Naive thymus-derived CD8-positive, alpha-beta T cell (primary cell): ENCODE data around the gene ARPC2. TPM values are rescaled to one million over a fixed set of nuclear protein-coding genes. Genes with fewer than 3 reads are reported as not detected.
A peak's percentile ranks its signal among the peaks of the same experiment; 100 is the strongest.

Experiments used
- ATAC-seq, 2 donors: fragments of 150-1000 bp; cut with Tn5 transposase in 1 of 2; sonication (Bioruptor Pico), chemical (Tn5 transposase) in 1 of 2; 1 replicate in 1 of 2; 2 replicates in 1 of 2; pipeline ENCODE4 v1.10.0; 2021; ENCODE audit warnings: mild to moderate bottlenecking in 2 of 2, moderate library complexity in 2 of 2
- POLR2A ChIA-PET: fragments of 350-600 bp; sonication (Branson Sonifier 250); formaldehyde crosslinking; loops from one replicate; lab custom pipeline; 2021; ENCODE audit warnings: antibody characterized with exemption; lab: Charles Lee
- DNase-seq, 10 donors: peaks; one replicate each; pipeline versions ENCODE4 v3.0.0 to v3.0.0-alpha.2; 2020 to 2022
- H3K27ac Mint-ChIP-seq, 10 donors: one replicate each; pipeline ENCODE4 v1.8.0; 2020 to 2022; ENCODE audit warnings: mild to moderate bottlenecking in 10 of 10, mixed read lengths in 10 of 10, moderate library complexity in 4 of 10, inconsistent platforms in 1 of 10
- H3K27me3 Mint-ChIP-seq, 5 donors: one replicate each; pipeline ENCODE4 v1.8.0; 2021 to 2022; ENCODE audit warnings: mixed read lengths in 5 of 5
- H3K36me3 Mint-ChIP-seq, 3 donors: one replicate each; pipeline ENCODE4 v1.8.0; 2020 to 2022; ENCODE audit warnings: mixed read lengths in 3 of 3, mild to moderate bottlenecking in 2 of 3, inconsistent platforms in 1 of 3
- H3K4me1 Mint-ChIP-seq, 4 donors: one replicate each; pipeline ENCODE4 v1.8.0; 2021 to 2022; ENCODE audit warnings: mixed read lengths in 4 of 4
- H3K4me3 Mint-ChIP-seq, 10 donors: one replicate each; pipeline ENCODE4 v1.8.0; 2020 to 2022; ENCODE audit warnings: mild to moderate bottlenecking in 10 of 10, mixed read lengths in 10 of 10, moderate library complexity in 6 of 10, inconsistent platforms in 1 of 10
- H3K9me3 Mint-ChIP-seq, 9 donors: one replicate each; pipeline ENCODE4 v1.8.0; 2020 to 2022; ENCODE audit warnings: mixed read lengths in 9 of 9, mild to moderate bottlenecking in 3 of 9, inconsistent platforms in 1 of 9, moderate library complexity in 1 of 9
- polyA plus RNA-seq, 3 donors: library from polyadenylated mRNA; unstranded; fragments of 300-500 nt; fragmentation: Illumina TruSeq; gene quantifications; one replicate each; pipeline ENCODE4 v1.2.3, GENCODE V29; 2021
- total RNA-seq, 8 experiments: library from RNA in 2 of 8; stranded (reverse) in 2 of 8; gene quantifications; one replicate each; pipeline ENCODE4 v1.2.3 and lab custom pipeline; 2021 to 2026

Gene ARPC2
- total and polyA plus RNA-seq, 5 experiments from 2014 or later: 425 to 865 (median 690) TPM

- Mint-ChIP-seq H3K27ac (peak overlapping the region in 5 of 10 donors; percentile 7 to 79 (median 42)), H3K36me3 (peaks cover 0 to 100% (median 44%) of the 10 kb centered on the region in 3 donors), H3K4me1 (peaks cover 11 to 50% (median 38%) of the 10 kb centered on the region in 4 donors), H3K4me3 (no peak overlapping the region), H3K9me3 (no peaks in the 10 kb centered on the region), H3K27me3 (no peaks in the 10 kb centered on the region)
- no peak for DNase-seq
- POLR2A ChIA-PET: interaction anchor here (0.8 kb wide), 1 partner anchor 36 kb away, joined by 3 read pairs; the partner anchor contains the start of gene PNKD
- no peak for ATAC-seq
Observed at GRCh38 chr2:218234521-218234920, 17.5 kb downstream of the ARPC2 start.

- Mint-ChIP-seq H3K4me1 (peaks cover 11 to 47% (median 36%) of the 10 kb centered on the region in 4 donors), H3K36me3 (peaks cover 0 to 100% (median 44%) of the 10 kb centered on the region in 3 donors), H3K9me3 (no peaks in the 10 kb centered on the region), H3K27me3 (no peaks in the 10 kb centered on the region), H3K4me3 (no peak overlapping the region), H3K27ac (peak overlapping the region in 8 of 10 donors; percentile 42 to 84 (median 75))
- no peak for ATAC-seq
- POLR2A ChIA-PET: interaction anchor here (0.8 kb wide), 1 partner anchor 35 kb away, joined by 3 read pairs; the partner anchor contains the start of gene PNKD
- DNase-seq: no peak
Observed at GRCh38 chr2:218235017-218235416, 18.0 kb downstream of the ARPC2 start.

- H3K36me3 Mint-ChIP-seq: peaks cover 0 to 100% (median 38%) of the 10 kb centered on the region in 3 donors
- H3K9me3 Mint-ChIP-seq: no peaks in the 10 kb centered on the region
- H3K27ac Mint-ChIP-seq: peak overlapping the region in 5 of 10 donors; percentile 4 to 47 (median 32)
- H3K4me1 Mint-ChIP-seq: peaks cover 5 to 43% (median 29%) of the 10 kb centered on the region in 4 donors
- POLR2A ChIA-PET: interaction anchor here (0.9 kb wide), 1 partner anchor 18 kb away, joined by 6 read pairs; no protein-coding TSS in a partner anchor
- DNase-seq (no peak), ATAC-seq (no peak)
- no peaks in the 10 kb centered on the region for H3K27me3 Mint-ChIP-seq
- H3K4me3 Mint-ChIP-seq: no peak overlapping the region
Observed at GRCh38 chr2:218236829-218237228, 19.8 kb downstream of the ARPC2 start.

- POLR2A ChIA-PET: interaction anchor here (1.0 kb wide), 1 partner anchor 9 kb away, joined by 4 read pairs; no protein-coding TSS in a partner anchor
- H3K4me1 Mint-ChIP-seq: peaks cover 0 to 49% (median 34%) of the 10 kb centered on the region in 4 donors
Observed at GRCh38 chr2:218238887-218239286, 21.9 kb downstream of the ARPC2 start.

GRCh38 chr2:218244204-218244603 lies 27.2 kb downstream of the ARPC2 start:
- H3K27me3 Mint-ChIP-seq: no peaks in the 10 kb centered on the region
- no peaks in the 10 kb centered on the region for H3K9me3 Mint-ChIP-seq
- peak overlapping the region; percentile 32 to 94 (median 84) for H3K27ac Mint-ChIP-seq
- DNase-seq: no peak
- peaks cover 13 to 60% (median 43%) of the 10 kb centered on the region in 4 donors for H3K4me1 Mint-ChIP-seq
- H3K36me3 Mint-ChIP-seq: peaks cover 3 to 99% (median 24%) of the 10 kb centered on the region in 3 donors
- ATAC-seq: no peak
- POLR2A ChIA-PET: interaction anchor here (1.4 to 2.0 kb wide), 2 partner anchors 17 to 19 kb away, joined by 3 to 6 read pairs; no protein-coding TSS in a partner anchor
- no peak overlapping the region for H3K4me3 Mint-ChIP-seq

More at GRCh38 chr2:218238887-218239286, 21.9 kb downstream of the ARPC2 start:
- Mint-ChIP-seq H3K36me3 (peaks cover 3 to 99% (median 30%) of the 10 kb centered on the region in 3 donors), H3K27ac (peak overlapping the region in 5 of 10 donors; percentile 5 to 75 (median 53)), H3K27me3 (no peaks in the 10 kb centered on the region), H3K9me3 (no peaks in the 10 kb centered on the region), H3K4me3 (no peak overlapping the region)
- DNase-seq (no peak), ATAC-seq (no peak)

GRCh38 chr2:218244665-218245064 lies 27.7 kb downstream of the ARPC2 start:
- Mint-ChIP-seq H3K27ac (peak overlapping the region; percentile 32 to 94 (median 84)), H3K27me3 (no peaks in the 10 kb centered on the region), H3K36me3 (peaks cover 3 to 99% (median 25%) of the 10 kb centered on the region in 3 donors), H3K4me1 (peaks cover 13 to 58% (median 43%) of the 10 kb centered on the region in 4 donors), H3K4me3 (peak overlapping the region in 1 of 10 donors; percentile 1), H3K9me3 (no peaks in the 10 kb centered on the region)
- no peak for DNase-seq
- no peak for ATAC-seq
- POLR2A ChIA-PET: interaction anchor here (1.4 to 3.5 kb wide), 3 partner anchors 17 to 24 kb away, joined by 3 to 9 read pairs (median 6); no protein-coding TSS in a partner anchor

- ATAC-seq: peak; percentile 58 to 70
- H3K4me3 Mint-ChIP-seq: peak overlapping the region in 3 of 10 donors; percentile 4 to 39 (median 20)
- POLR2A ChIA-PET: interaction anchor here (2.0 to 3.5 kb wide), 2 partner anchors 20 to 25 kb away, joined by 6 to 9 read pairs; no protein-coding TSS in a partner anchor
- DNase-seq: no peak
- no peaks in the 10 kb centered on the region for H3K27me3 Mint-ChIP-seq
- peaks cover 13 to 57% (median 43%) of the 10 kb centered on the region in 4 donors for H3K4me1 Mint-ChIP-seq
- no peaks in the 10 kb centered on the region for H3K9me3 Mint-ChIP-seq
- H3K36me3 Mint-ChIP-seq: peaks cover 3 to 99% (median 27%) of the 10 kb centered on the region in 3 donors
- peak overlapping the region; percentile 53 to 94 (median 84) for H3K27ac Mint-ChIP-seq
Observed at GRCh38 chr2:218245214-218245613, 28.2 kb downstream of the ARPC2 start.

GRCh38 chr2:218249691-218250090 lies 32.7 kb downstream of the ARPC2 start:
- Mint-ChIP-seq H3K36me3 (peaks cover 0 to 99% (median 23%) of the 10 kb centered on the region in 3 donors), H3K9me3 (no peaks in the 10 kb centered on the region), H3K27me3 (no peaks in the 10 kb centered on the region), H3K4me3 (no peak overlapping the region), H3K27ac (peak overlapping the region in 8 of 10 donors; percentile 20 to 66 (median 49)), H3K4me1 (peaks cover 7 to 23% (median 10%) of the 10 kb centered on the region in 4 donors)
- ATAC-seq: no peak
- POLR2A ChIA-PET: no interaction called here
- DNase-seq: no peak

- H3K4me1 Mint-ChIP-seq: peaks cover 5 to 15% (median 8%) of the 10 kb centered on the region in 4 donors
- no peak overlapping the region for H3K4me3 Mint-ChIP-seq
- peak overlapping the region in 9 of 10 donors; percentile 19 to 79 (median 43) for H3K27ac Mint-ChIP-seq
- DNase-seq (no peak), ATAC-seq (no peak)
- POLR2A ChIA-PET: interaction anchor here (0.9 to 1.1 kb wide), 2 partner anchors 23 to 28 kb away, joined by 3 read pairs; no protein-coding TSS in a partner anchor
- H3K36me3 Mint-ChIP-seq: peaks cover 0 to 90% (median 17%) of the 10 kb centered on the region in 3 donors
- no peaks in the 10 kb centered on the region for H3K27me3 Mint-ChIP-seq
- no peaks in the 10 kb centered on the region for H3K9me3 Mint-ChIP-seq
Observed at GRCh38 chr2:218252509-218253231, 35.7 kb downstream of the ARPC2 start.

- Mint-ChIP-seq H3K27me3 (no peaks in the 10 kb centered on the region), H3K9me3 (no peaks in the 10 kb centered on the region), H3K4me1 (peaks cover 7 to 18% (median 11%) of the 10 kb centered on the region in 4 donors), H3K4me3 (peak overlapping the region in 1 of 10 donors; percentile 14), H3K36me3 (peaks cover 0 to 84% (median 14%) of the 10 kb centered on the region in 3 donors), H3K27ac (peak overlapping the region in 7 of 10 donors; percentile 26 to 79 (median 38))
- no peak for ATAC-seq
- POLR2A ChIA-PET: no interaction called here
- no peak for DNase-seq
Observed at GRCh38 chr2:218253232-218253625, 36.2 kb downstream of the ARPC2 start.

- H3K4me3 Mint-ChIP-seq: no peak overlapping the region
- H3K36me3 Mint-ChIP-seq: peaks cover 0 to 63% (median 4%) of the 10 kb centered on the region in 3 donors
- ATAC-seq (no peak), DNase-seq (no peak)
- H3K9me3 Mint-ChIP-seq: no peaks in the 10 kb centered on the region
- no peaks in the 10 kb centered on the region for H3K27me3 Mint-ChIP-seq
- peaks cover 13 to 32% (median 26%) of the 10 kb centered on the region in 4 donors for H3K4me1 Mint-ChIP-seq
- H3K27ac Mint-ChIP-seq: peak overlapping the region in 6 of 10 donors; percentile 1 to 79 (median 40)
- POLR2A ChIA-PET: no interaction called here
Observed at GRCh38 chr2:218255446-218255845, 38.5 kb downstream of the ARPC2 start.

- DNase-seq: no peak
Observed at GRCh38 chr2:218256612-218257350, 39.8 kb downstream of the ARPC2 start.

More at GRCh38 chr2:218256612-218257350, 39.8 kb downstream of the ARPC2 start:
- POLR2A ChIA-PET: interaction anchor here (0.6 to 2.8 kb wide), 4 partner anchors 10 to 49 kb away, joined by 3 to 9 read pairs (median 4); partner anchors contain the start of gene ARPC2
- peak; percentile 5 to 7 for ATAC-seq
- peaks cover 13 to 35% (median 25%) of the 10 kb centered on the region in 4 donors for H3K4me1 Mint-ChIP-seq
- peak overlapping the region in 1 of 10 donors; percentile 67 for H3K4me3 Mint-ChIP-seq
- H3K36me3 Mint-ChIP-seq: peaks cover 0 to 50% (median 4%) of the 10 kb centered on the region in 3 donors
- H3K9me3 Mint-ChIP-seq: no peaks in the 10 kb centered on the region
- H3K27ac Mint-ChIP-seq: peak overlapping the region; percentile 14 to 95 (median 92)
- H3K27me3 Mint-ChIP-seq: no peaks in the 10 kb centered on the region
